Measurements from ENCODE around the gene TXN2.
A peak's percentile ranks its signal among the peaks of the same experiment; 100 is the strongest.
"Not testable (repeated sequence)": the region's sequence is repeated elsewhere in the genome, so short reads cannot be mapped to it uniquely, and the experiment has no call there.

The TXN2 gene

GRCh38 chr22:36456464-36456845, 25.0 kb downstream of the TXN2 start:
- Histone ChIP-seq H3K4me1 (ENCODE audit: control insufficient read depth in 1 of 2, insufficient read depth in 2 of 2, low read length in 2 of 2) (peaks cover 21 to 34% of the 10 kb centered on the region in 2 donors), H3K36me3 (ENCODE audit: control insufficient read depth in 1 of 2, insufficient read depth in 2 of 2, low read length in 2 of 2) (no peaks in the 10 kb centered on the region), H3K4me3 (ENCODE audit: low read depth in 1 of 2, low read length in 2 of 2) (no peak overlapping the region), H3K27ac (ENCODE audit: low read depth, low read length) (no peak overlapping the region), H3K27me3 (ENCODE audit: control insufficient read depth in 1 of 2, insufficient read depth in 2 of 2, low read length in 2 of 2) (no peaks in the 10 kb centered on the region), H3K9me3 (ENCODE audit: control insufficient read depth in 1 of 2, low read length in 2 of 2) (no peaks in the 10 kb centered on the region), H3K9ac (ENCODE audit: low read depth in 1 of 2, low read length in 2 of 2) (no peak overlapping the region)

- peak overlapping the region; percentile 88 to 91 for H3K9ac ChIP-seq (ENCODE audit: low read depth in 1 of 2, low read length in 2 of 2)
- H3K36me3 ChIP-seq (ENCODE audit: control insufficient read depth in 1 of 2, insufficient read depth in 2 of 2, low read length in 2 of 2) = no peaks in the 10 kb centered on the region
- no peaks in the 10 kb centered on the region for H3K9me3 ChIP-seq (ENCODE audit: control insufficient read depth in 1 of 2, low read length in 2 of 2)
- H3K27ac ChIP-seq (ENCODE audit: low read depth, low read length) = peak overlapping the region; percentile 81
- no peaks in the 10 kb centered on the region for H3K27me3 ChIP-seq (ENCODE audit: control insufficient read depth in 1 of 2, insufficient read depth in 2 of 2, low read length in 2 of 2)
- peak overlapping the region; percentile 70 to 82 for H3K4me3 ChIP-seq (ENCODE audit: low read depth in 1 of 2, low read length in 2 of 2)
- H3K4me1 ChIP-seq (ENCODE audit: control insufficient read depth in 1 of 2, insufficient read depth in 2 of 2, low read length in 2 of 2) = peaks cover 21 to 39% of the 10 kb centered on the region in 2 donors
Observed at GRCh38 chr22:36455571-36456463, 25.6 kb downstream of the TXN2 start.

GRCh38 chr22:36454916-36455570, 26.4 kb downstream of the TXN2 start:
- no peaks in the 10 kb centered on the region for H3K36me3 ChIP-seq (ENCODE audit: control insufficient read depth in 1 of 2, insufficient read depth in 2 of 2, low read length in 2 of 2)
- H3K4me3 ChIP-seq (ENCODE audit: low read depth in 1 of 2, low read length in 2 of 2) = peak overlapping the region; percentile 70 to 82
- peak overlapping the region; percentile 88 to 91 for H3K9ac ChIP-seq (ENCODE audit: low read depth in 1 of 2, low read length in 2 of 2)
- no peaks in the 10 kb centered on the region for H3K9me3 ChIP-seq (ENCODE audit: control insufficient read depth in 1 of 2, low read length in 2 of 2)
- peaks cover 21 to 39% of the 10 kb centered on the region in 2 donors for H3K4me1 ChIP-seq (ENCODE audit: control insufficient read depth in 1 of 2, insufficient read depth in 2 of 2, low read length in 2 of 2)
- peak overlapping the region; percentile 94 for H3K27ac ChIP-seq (ENCODE audit: low read depth, low read length)
- H3K27me3 ChIP-seq (ENCODE audit: control insufficient read depth in 1 of 2, insufficient read depth in 2 of 2, low read length in 2 of 2) = no peaks in the 10 kb centered on the region

GRCh38 chr22:36453855-36454378, 27.5 kb downstream of the TXN2 start:
- Histone ChIP-seq H3K4me3 (ENCODE audit: low read depth in 1 of 2, low read length in 2 of 2) (no peak overlapping the region), H3K9ac (ENCODE audit: low read depth in 1 of 2, low read length in 2 of 2) (peak overlapping the region in 1 of 2 donors; percentile 43), H3K27ac (ENCODE audit: low read depth, low read length) (no peak overlapping the region)

GRCh38 chr22:36452978-36453607, 28.3 kb downstream of the TXN2 start:
- H3K9me3 ChIP-seq (ENCODE audit: control insufficient read depth in 1 of 2, low read length in 2 of 2); H3K27me3 ChIP-seq (ENCODE audit: control insufficient read depth in 1 of 2, insufficient read depth in 2 of 2, low read length in 2 of 2); H3K4me3 ChIP-seq (ENCODE audit: low read depth in 1 of 2, low read length in 2 of 2); H3K36me3 ChIP-seq (ENCODE audit: control insufficient read depth in 1 of 2, insufficient read depth in 2 of 2, low read length in 2 of 2); H3K27ac ChIP-seq (ENCODE audit: low read depth, low read length): not testable (repeated sequence)
- peaks cover 26 to 52% of the 10 kb centered on the region in 2 donors for H3K4me1 ChIP-seq (ENCODE audit: control insufficient read depth in 1 of 2, insufficient read depth in 2 of 2, low read length in 2 of 2)
- peak overlapping the region in 1 of 2 donors; percentile 35 for H3K9ac ChIP-seq (ENCODE audit: low read depth in 1 of 2, low read length in 2 of 2)

More at GRCh38 chr22:36453855-36454378, 27.5 kb downstream of the TXN2 start:
- H3K27me3 ChIP-seq (ENCODE audit: control insufficient read depth in 1 of 2, insufficient read depth in 2 of 2, low read length in 2 of 2) = no peaks in the 10 kb centered on the region
- peaks cover 26 to 50% of the 10 kb centered on the region in 2 donors for H3K4me1 ChIP-seq (ENCODE audit: control insufficient read depth in 1 of 2, insufficient read depth in 2 of 2, low read length in 2 of 2)
- no peaks in the 10 kb centered on the region for H3K9me3 ChIP-seq (ENCODE audit: control insufficient read depth in 1 of 2, low read length in 2 of 2)
- no peaks in the 10 kb centered on the region for H3K36me3 ChIP-seq (ENCODE audit: control insufficient read depth in 1 of 2, insufficient read depth in 2 of 2, low read length in 2 of 2)

GRCh38 chr22:36452250-36452977, 29.0 kb downstream of the TXN2 start:
- H3K27me3 ChIP-seq (ENCODE audit: control insufficient read depth in 1 of 2, insufficient read depth in 2 of 2, low read length in 2 of 2) = no peaks in the 10 kb centered on the region
- H3K4me1 ChIP-seq (ENCODE audit: control insufficient read depth in 1 of 2, insufficient read depth in 2 of 2, low read length in 2 of 2) = peaks cover 26 to 47% of the 10 kb centered on the region in 2 donors
- peak overlapping the region; percentile 8 for H3K27ac ChIP-seq (ENCODE audit: low read depth, low read length)
- no peak overlapping the region for H3K4me3 ChIP-seq (ENCODE audit: low read depth in 1 of 2, low read length in 2 of 2)
- peak overlapping the region in 1 of 2 donors; percentile 35 for H3K9ac ChIP-seq (ENCODE audit: low read depth in 1 of 2, low read length in 2 of 2)
- no peaks in the 10 kb centered on the region for H3K36me3 ChIP-seq (ENCODE audit: control insufficient read depth in 1 of 2, insufficient read depth in 2 of 2, low read length in 2 of 2)
- no peaks in the 10 kb centered on the region for H3K9me3 ChIP-seq (ENCODE audit: control insufficient read depth in 1 of 2, low read length in 2 of 2)

- H3K27me3 ChIP-seq (ENCODE audit: control insufficient read depth in 1 of 2, insufficient read depth in 2 of 2, low read length in 2 of 2); H3K4me3 ChIP-seq (ENCODE audit: low read depth in 1 of 2, low read length in 2 of 2); H3K9me3 ChIP-seq (ENCODE audit: control insufficient read depth in 1 of 2, low read length in 2 of 2); H3K27ac ChIP-seq (ENCODE audit: low read depth, low read length); H3K9ac ChIP-seq (ENCODE audit: low read depth in 1 of 2, low read length in 2 of 2); H3K36me3 ChIP-seq (ENCODE audit: control insufficient read depth in 1 of 2, insufficient read depth in 2 of 2, low read length in 2 of 2): not testable (repeated sequence)
- peaks cover 25 to 47% of the 10 kb centered on the region in 2 donors for H3K4me1 ChIP-seq (ENCODE audit: control insufficient read depth in 1 of 2, insufficient read depth in 2 of 2, low read length in 2 of 2)
Observed at GRCh38 chr22:36450923-36451322, 30.5 kb downstream of the TXN2 start.

GRCh38 chr22:36449596-36450175, 31.8 kb downstream of the TXN2 start:
- no peak overlapping the region for H3K27ac ChIP-seq (ENCODE audit: low read depth, low read length)
- no peaks in the 10 kb centered on the region for H3K27me3 ChIP-seq (ENCODE audit: control insufficient read depth in 1 of 2, insufficient read depth in 2 of 2, low read length in 2 of 2)
- no peak overlapping the region for H3K9ac ChIP-seq (ENCODE audit: low read depth in 1 of 2, low read length in 2 of 2)
- H3K9me3 ChIP-seq (ENCODE audit: control insufficient read depth in 1 of 2, low read length in 2 of 2) = no peaks in the 10 kb centered on the region
- H3K36me3 ChIP-seq (ENCODE audit: control insufficient read depth in 1 of 2, insufficient read depth in 2 of 2, low read length in 2 of 2) = no peaks in the 10 kb centered on the region
- no peak overlapping the region for H3K4me3 ChIP-seq (ENCODE audit: low read depth in 1 of 2, low read length in 2 of 2)
- H3K4me1 ChIP-seq (ENCODE audit: control insufficient read depth in 1 of 2, insufficient read depth in 2 of 2, low read length in 2 of 2) = peaks cover 18 to 39% of the 10 kb centered on the region in 2 donors

- Histone ChIP-seq H3K9ac (ENCODE audit: low read depth in 1 of 2, low read length in 2 of 2) (no peak overlapping the region), H3K27ac (ENCODE audit: low read depth, low read length) (no peak overlapping the region)
Observed at GRCh38 chr22:36447632-36448031, 33.8 kb downstream of the TXN2 start.

More at GRCh38 chr22:36447632-36448031, 33.8 kb downstream of the TXN2 start:
- Histone ChIP-seq H3K36me3 (ENCODE audit: control insufficient read depth in 1 of 2, insufficient read depth in 2 of 2, low read length in 2 of 2) (no peaks in the 10 kb centered on the region), H3K9me3 (ENCODE audit: control insufficient read depth in 1 of 2, low read length in 2 of 2) (no peaks in the 10 kb centered on the region), H3K27me3 (ENCODE audit: control insufficient read depth in 1 of 2, insufficient read depth in 2 of 2, low read length in 2 of 2) (no peaks in the 10 kb centered on the region), H3K4me1 (ENCODE audit: control insufficient read depth in 1 of 2, insufficient read depth in 2 of 2, low read length in 2 of 2) (peaks cover 17 to 36% of the 10 kb centered on the region in 2 donors), H3K4me3 (ENCODE audit: low read depth in 1 of 2, low read length in 2 of 2) (no peak overlapping the region)
